SK-N-SH treated with all-trans-retinoic acid at 6 μM for 48 hours (cell line): ENCODE results near the gene DNAH1.
A peak's percentile ranks its signal among the peaks of the same experiment; 100 is the strongest.

Experiments
- ATAC-seq: fragments of 200-7000 bp; cut with Tn5 transposase; 3 replicates; pipeline ENCODE4 v1.9.1; 2020; ENCODE audit warnings: mild to moderate bottlenecking, moderate library complexity
- ARNTL ChIP-seq: fragments of 450-650 bp; formaldehyde crosslinking; IDR thresholded peaks from 2 replicates; pipeline ENCODE4 v1.5.0; 2020; ENCODE audit warnings: low read depth, mild to moderate bottlenecking, moderate library complexity, borderline replicate concordance
- BACH2 ChIP-seq: fragments of 250-450 bp; sonication (Bioruptor Pico); IDR thresholded peaks from 2 replicates; pipeline ENCODE4 v1.9.0; 2021; ENCODE audit warnings: mild to moderate bottlenecking, borderline replicate concordance
- CREB5 ChIP-seq: fragments of 250-450 bp; sonication (Bioruptor Pico); IDR thresholded peaks from 2 replicates; pipeline ENCODE4 v1.5.1; 2020; ENCODE audit warnings: low read depth, mild to moderate bottlenecking, moderate library complexity
- CSDC2 ChIP-seq: fragments of 250-450 bp; sonication (Bioruptor Pico); IDR thresholded peaks from 2 replicates; pipeline ENCODE4 v1.5.0; 2020; ENCODE audit warnings: mild to moderate bottlenecking, moderate library complexity
- ESRRG ChIP-seq: fragments of 250-450 bp; sonication (Bioruptor Pico); IDR thresholded peaks from 2 replicates; pipeline ENCODE4 v1.6.1; 2021; ENCODE audit warnings: mild to moderate bottlenecking
- GLIS3 ChIP-seq: fragments of 250-450 bp; sonication (Bioruptor Pico); IDR thresholded peaks from 2 replicates; pipeline ENCODE4 v1.5.0; 2020; ENCODE audit warnings: mild to moderate bottlenecking, moderate library complexity
- ISL1 ChIP-seq: fragments of 250-450 bp; sonication (Bioruptor Pico); IDR thresholded peaks from 2 replicates; pipeline ENCODE4 v2.1.2; 2022; ENCODE audit warnings: mild to moderate bottlenecking, moderate library complexity
- PATZ1 ChIP-seq: fragments of 250-450 bp; sonication (Bioruptor Pico); IDR thresholded peaks from 2 replicates; pipeline ENCODE4 v1.8.0; 2020; ENCODE audit warnings: mild to moderate bottlenecking, moderate library complexity, borderline replicate concordance
- PPARA ChIP-seq: fragments of 250-450 bp; sonication (Bioruptor Pico); IDR thresholded peaks from 2 replicates; pipeline ENCODE4 v1.5.0; 2020; ENCODE audit warnings: mild to moderate bottlenecking, borderline replicate concordance
- RARB ChIP-seq: fragments of 250-450 bp; sonication (Bioruptor Pico); IDR thresholded peaks from 2 replicates; pipeline ENCODE4 v1.8.0; 2021; ENCODE audit warnings: mild to moderate bottlenecking, moderate library complexity
- SNAI2 ChIP-seq: fragments of 250-450 bp; sonication (Bioruptor Pico); IDR thresholded peaks from 2 replicates; pipeline ENCODE4 v1.5.0; 2020; ENCODE audit warnings: mild to moderate bottlenecking, moderate library complexity
- TCF4 ChIP-seq: fragments of 250-450 bp; sonication (Bioruptor Pico); IDR thresholded peaks from 2 replicates; pipeline ENCODE4 v1.8.0; 2021; ENCODE audit warnings: mild to moderate bottlenecking, moderate library complexity, borderline replicate concordance
- TOX ChIP-seq: fragments of 250-450 bp; sonication (Bioruptor Pico); IDR thresholded peaks from 2 replicates; pipeline ENCODE4 v1.8.0; 2021; ENCODE audit warnings: mild to moderate bottlenecking, moderate library complexity, borderline replicate concordance
- TSHZ2 ChIP-seq: fragments of 250-450 bp; sonication (Bioruptor Pico); IDR thresholded peaks from 2 replicates; pipeline ENCODE4 v1.5.0; 2020; ENCODE audit warnings: mild to moderate bottlenecking, moderate library complexity
- ZC3H10 ChIP-seq: fragments of 250-450 bp; sonication (Bioruptor Pico); IDR thresholded peaks from 2 replicates; pipeline ENCODE4 v1.5.1; 2021; ENCODE audit warnings: mild to moderate bottlenecking, moderate library complexity
- ZFP30 ChIP-seq: fragments of 450-650 bp; formaldehyde crosslinking; IDR thresholded peaks from 2 replicates; pipeline ENCODE4 v1.5.0; 2022; ENCODE audit warnings: mild to moderate bottlenecking, moderate library complexity
- ZNF565 ChIP-seq: fragments of 450-650 bp; formaldehyde crosslinking; conservative IDR thresholded peaks from 2 replicates; pipeline ENCODE4 v1.5.0; 2020; ENCODE audit warnings: low read depth, mild to moderate bottlenecking, moderate library complexity
- ZNF70 ChIP-seq: fragments of 450-650 bp; formaldehyde crosslinking; IDR thresholded peaks from 2 replicates; pipeline ENCODE4 v1.5.0; 2020; ENCODE audit warnings: mild to moderate bottlenecking, moderate library complexity
- ZNF8 ChIP-seq: fragments of 450-650 bp; formaldehyde crosslinking; IDR thresholded peaks from 2 replicates; pipeline ENCODE4 v1.5.0; 2020; ENCODE audit warnings: mild to moderate bottlenecking, moderate library complexity
- TF ChIP-seq, protein P1 (sequence below): fragments of 250-450 bp; sonication (Bioruptor Pico); IDR thresholded peaks from 2 replicates; pipeline ENCODE4 v1.8.0; 2021; ENCODE audit warnings: low read depth, mild to moderate bottlenecking, moderate library complexity, borderline replicate concordance
- TF ChIP-seq, protein P2 (sequence below): fragments of 250-450 bp; sonication (Bioruptor Pico); IDR thresholded peaks from 2 replicates; pipeline ENCODE4 v1.5.1; 2021; ENCODE audit warnings: mild to moderate bottlenecking, moderate library complexity

Gene DNAH1

GRCh38 chr3:52443791-52444687, 127.9 kb downstream of the DNAH1 start:
- TF ChIP-seq TSHZ2 (CRISPR knock-in tag) = no peak
- no peak for TF ChIP-seq PPARA (CRISPR knock-in tag)
- TF ChIP-seq ESRRG (CRISPR knock-in tag) = no peak
- TF ChIP-seq BACH2 (CRISPR knock-in tag) = no peak
- TF ChIP-seq ZFP30 = no peak
- TF ChIP-seq CREB5 (CRISPR knock-in tag) = no peak
- TF ChIP-seq SNAI2 (CRISPR knock-in tag) = no peak
- TF ChIP-seq ARNTL (CRISPR knock-in tag) = no peak
- TF ChIP-seq RARB (CRISPR knock-in tag) = no peak
- TF ChIP-seq PATZ1 (CRISPR knock-in tag) = no peak
- TF ChIP-seq GLIS3 (CRISPR knock-in tag) = no peak
- TF ChIP-seq ZNF8 = no peak
- no peak for TF ChIP-seq ZNF565 (CRISPR knock-in tag)
- TF ChIP-seq ZNF70 (CRISPR knock-in tag) = no peak
- TF ChIP-seq TCF4 = no peak
- no peak for ATAC-seq

- peak; percentile 92 for ATAC-seq
- TF ChIP-seq, protein P1, sequence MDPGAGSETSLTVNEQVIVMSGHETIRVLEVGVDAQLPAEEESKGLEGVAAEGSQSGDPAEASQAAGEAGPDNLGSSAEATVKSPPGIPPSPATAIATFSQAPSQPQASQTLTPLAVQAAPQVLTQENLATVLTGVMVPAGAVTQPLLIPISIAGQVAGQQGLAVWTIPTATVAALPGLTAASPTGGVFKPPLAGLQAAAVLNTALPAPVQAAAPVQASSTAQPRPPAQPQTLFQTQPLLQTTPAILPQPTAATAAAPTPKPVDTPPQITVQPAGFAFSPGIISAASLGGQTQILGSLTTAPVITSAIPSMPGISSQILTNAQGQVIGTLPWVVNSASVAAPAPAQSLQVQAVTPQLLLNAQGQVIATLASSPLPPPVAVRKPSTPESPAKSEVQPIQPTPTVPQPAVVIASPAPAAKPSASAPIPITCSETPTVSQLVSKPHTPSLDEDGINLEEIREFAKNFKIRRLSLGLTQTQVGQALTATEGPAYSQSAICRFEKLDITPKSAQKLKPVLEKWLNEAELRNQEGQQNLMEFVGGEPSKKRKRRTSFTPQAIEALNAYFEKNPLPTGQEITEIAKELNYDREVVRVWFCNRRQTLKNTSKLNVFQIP (CRISPR knock-in tag) = no peak
- no peak for TF ChIP-seq TCF4
- no peak for TF ChIP-seq ZFP30
- no peak for TF ChIP-seq SNAI2 (CRISPR knock-in tag)
- TF ChIP-seq ARNTL (CRISPR knock-in tag) = no peak
- no peak for TF ChIP-seq TOX
- no peak for TF ChIP-seq GLIS3 (CRISPR knock-in tag)
- TF ChIP-seq PATZ1 (CRISPR knock-in tag) = no peak
- TF ChIP-seq CREB5 (CRISPR knock-in tag) = no peak
- TF ChIP-seq CSDC2 (CRISPR knock-in tag) = no peak
- no peak for TF ChIP-seq ISL1
- TF ChIP-seq ZC3H10 (CRISPR knock-in tag) = no peak
- no peak for TF ChIP-seq ZNF565 (CRISPR knock-in tag)
- TF ChIP-seq ZNF8 = no peak
- TF ChIP-seq, protein P2, sequence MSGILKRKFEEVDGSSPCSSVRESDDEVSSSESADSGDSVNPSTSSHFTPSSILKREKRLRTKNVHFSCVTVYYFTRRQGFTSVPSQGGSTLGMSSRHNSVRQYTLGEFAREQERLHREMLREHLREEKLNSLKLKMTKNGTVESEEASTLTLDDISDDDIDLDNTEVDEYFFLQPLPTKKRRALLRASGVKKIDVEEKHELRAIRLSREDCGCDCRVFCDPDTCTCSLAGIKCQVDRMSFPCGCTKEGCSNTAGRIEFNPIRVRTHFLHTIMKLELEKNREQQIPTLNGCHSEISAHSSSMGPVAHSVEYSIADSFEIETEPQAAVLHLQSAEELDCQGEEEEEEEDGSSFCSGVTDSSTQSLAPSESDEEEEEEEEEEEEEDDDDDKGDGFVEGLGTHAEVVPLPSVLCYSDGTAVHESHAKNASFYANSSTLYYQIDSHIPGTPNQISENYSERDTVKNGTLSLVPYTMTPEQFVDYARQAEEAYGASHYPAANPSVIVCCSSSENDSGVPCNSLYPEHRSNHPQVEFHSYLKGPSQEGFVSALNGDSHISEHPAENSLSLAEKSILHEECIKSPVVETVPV (CRISPR knock-in tag) = no peak
- TF ChIP-seq ESRRG (CRISPR knock-in tag) = no peak
Observed at GRCh38 chr3:52444860-52445793, 129.0 kb downstream of the DNAH1 start, which contains the start of gene SEMA3G. TSS of gene SEMA3G (minus strand) at chr3:52445103. CDS start at chr3:52445027, 76 bp downstream.
